K562 (cell line): ENCODE data around the gene CPED1.

ENCODE experiments used
- CC2D1A ChIP-seq: fragments of 450-650 bp; IDR thresholded peaks from 2 replicates; pipeline ENCODE4 v1.6.1; 2017; ENCODE audit warnings: mild to moderate bottlenecking
- CHD4 ChIP-seq: fragments of 200-600 bp; sonication (generic); IDR thresholded peaks from 3 replicates; pipeline ENCODE4 v1.6.1; 2012; ENCODE audit warnings: low read depth, mild to moderate bottlenecking, mixed read lengths, low read length, inconsistent platforms; ENCODE audit not compliant: insufficient read depth, insufficient replicate concordance, poor library complexity, severe bottlenecking
- E2F5 ChIP-seq: sonication (generic); formaldehyde crosslinking; IDR thresholded peaks from 2 replicates; pipeline ENCODE4 v1.8.0; 2022; ENCODE audit warnings: mild to moderate bottlenecking, missing genetic modification reagents
- FOXM1 ChIP-seq, 2 experiments: fragments of 450-650 bp in 1 of 2; sonication (generic) in 1 of 2; formaldehyde crosslinking in 1 of 2; IDR thresholded peaks; 2 replicates each; pipeline versions ENCODE4 v1.6.1 to v1.9.0; 2017 to 2022; ENCODE audit warnings: low read depth in 2 of 2, mild to moderate bottlenecking in 2 of 2, missing genetic modification reagents in 1 of 2, moderate library complexity in 1 of 2
- HIVEP1 ChIP-seq: fragments of 250-450 bp; sonication (Bioruptor Pico); IDR thresholded peaks from 2 replicates; pipeline ENCODE4 v1.4.0; 2020; ENCODE audit warnings: mild to moderate bottlenecking
- NBN ChIP-seq: fragments of 450-650 bp; IDR thresholded peaks from 2 replicates; pipeline ENCODE4 v1.6.1; 2016; ENCODE audit warnings: low read depth, mild to moderate bottlenecking
- PRDM10 ChIP-seq: fragments of 450-650 bp; IDR thresholded peaks from 2 replicates; pipeline ENCODE4 v1.6.1; 2018; ENCODE audit not compliant: partially characterized antibody
- STAT5B ChIP-seq: fragments of 250-450 bp; sonication (Bioruptor Pico); IDR thresholded peaks from 2 replicates; pipeline ENCODE4 v1.8.0; 2021; ENCODE audit warnings: mild to moderate bottlenecking, inconsistent platforms
- TAF1 ChIP-seq: IDR thresholded peaks from 2 replicates; pipeline ENCODE4 v1.6.1; 2011; ENCODE audit warnings: mild to moderate bottlenecking, low read length, moderate library complexity; ENCODE audit not compliant: insufficient read depth, control insufficient read depth, severe bottlenecking; ENCODE audit errors: extremely low read depth
- TSHZ1 ChIP-seq: fragments of 250-450 bp; sonication (Bioruptor Pico); IDR thresholded peaks from 2 replicates; pipeline ENCODE4 v1.4.0; 2020; ENCODE audit warnings: mild to moderate bottlenecking, moderate library complexity
- ZNF124 ChIP-seq: sonication (generic); formaldehyde crosslinking; IDR thresholded peaks from 2 replicates; pipeline ENCODE4 v1.8.1; 2022; ENCODE audit warnings: missing genetic modification reagents
- ZNF512 ChIP-seq: IDR thresholded peaks from 2 replicates; pipeline ENCODE4 v1.6.1; 2016; ENCODE audit warnings: missing genetic modification characterization, missing compliant biosample characterization
- TF ChIP-seq, protein P1 (sequence below), 3 experiments: IDR thresholded peaks in 2 of 3; conservative IDR thresholded peaks in 1 of 3; 2 replicates each; pipeline ENCODE4 v1.5.1; 2011 to 2012; ENCODE audit warnings: low read length in 3 of 3, mild to moderate bottlenecking in 3 of 3, control low read depth in 2 of 3, improper control_type of control experiment in 1 of 3, inconsistent platforms in 1 of 3, low read depth in 1 of 3, mixed read lengths in 1 of 3, moderate library complexity in 1 of 3; ENCODE audit not compliant: insufficient read depth in 2 of 3

- TF ChIP-seq TSHZ1 (no peak), HIVEP1 (CRISPR knock-in tag) (peak; percentile 72; the same call in 1 of the 2 replicates), PRDM10 (no peak), CC2D1A (peak; percentile 99), STAT5B (peak; percentile 63; the same call in 1 of the 2 replicates), CHD4 (no peak), FOXM1 (IDR thresholded peaks at IDR 0.05; ENCODE audit: low read depth) (peak; percentile 98), FOXM1 (CRISPR knock-in tag; IDR thresholded peaks at IDR 0.05; ENCODE audit: low read depth) (no peak), ZNF512 (tag) (no peak), ZNF124 (CRISPR knock-in tag) (no peak), NBN (peak; percentile 98), TAF1 (no peak), E2F5 (no peak)
- TF ChIP-seq, protein P1, sequence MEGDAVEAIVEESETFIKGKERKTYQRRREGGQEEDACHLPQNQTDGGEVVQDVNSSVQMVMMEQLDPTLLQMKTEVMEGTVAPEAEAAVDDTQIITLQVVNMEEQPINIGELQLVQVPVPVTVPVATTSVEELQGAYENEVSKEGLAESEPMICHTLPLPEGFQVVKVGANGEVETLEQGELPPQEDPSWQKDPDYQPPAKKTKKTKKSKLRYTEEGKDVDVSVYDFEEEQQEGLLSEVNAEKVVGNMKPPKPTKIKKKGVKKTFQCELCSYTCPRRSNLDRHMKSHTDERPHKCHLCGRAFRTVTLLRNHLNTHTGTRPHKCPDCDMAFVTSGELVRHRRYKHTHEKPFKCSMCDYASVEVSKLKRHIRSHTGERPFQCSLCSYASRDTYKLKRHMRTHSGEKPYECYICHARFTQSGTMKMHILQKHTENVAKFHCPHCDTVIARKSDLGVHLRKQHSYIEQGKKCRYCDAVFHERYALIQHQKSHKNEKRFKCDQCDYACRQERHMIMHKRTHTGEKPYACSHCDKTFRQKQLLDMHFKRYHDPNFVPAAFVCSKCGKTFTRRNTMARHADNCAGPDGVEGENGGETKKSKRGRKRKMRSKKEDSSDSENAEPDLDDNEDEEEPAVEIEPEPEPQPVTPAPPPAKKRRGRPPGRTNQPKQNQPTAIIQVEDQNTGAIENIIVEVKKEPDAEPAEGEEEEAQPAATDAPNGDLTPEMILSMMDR (IDR thresholded peaks at IDR 0.05 in 2 of 3, conservative IDR thresholded peaks at IDR 0.05 in 1 of 3; ENCODE audit: insufficient read depth in 2 of 3, low read depth in 1 of 3, low read length in 3 of 3) = no peak
Observed at GRCh38 chr7:121038717-121039509, 50.4 kb downstream of the CPED1 start.
